H1 (cell line): Measurements from ENCODE around the gene INPP5J. TPM values are rescaled to one million over a fixed set of nuclear protein-coding genes. Genes with fewer than 3 reads are reported as not detected.

Experiments
- EP300 ChIP-seq, 2 experiments: IDR thresholded peaks; 1 replicate in 1 of 2; 2 replicates in 1 of 2; pipeline ENCODE4 v1.6.1; 2011 to 2012; ENCODE audit warnings: low read depth in 2 of 2, low read length in 2 of 2, mild to moderate bottlenecking in 2 of 2, borderline replicate concordance in 1 of 2, inconsistent platforms in 1 of 2, moderate library complexity in 1 of 2
- HDAC2 ChIP-seq, 2 experiments: fragments of 300-600 bp in 1 of 2; sonication (generic) in 1 of 2; IDR thresholded peaks; 2 replicates each; pipeline ENCODE4 v1.6.1; 2011 to 2012; ENCODE audit warnings: low read depth in 2 of 2, low read length in 2 of 2, mild to moderate bottlenecking in 2 of 2, moderate library complexity in 2 of 2, borderline replicate concordance in 1 of 2, inconsistent platforms in 1 of 2
- KDM4A ChIP-seq: IDR thresholded peaks from one replicate; pipeline ENCODE4 v1.7.1; 2012; ENCODE audit warnings: low read depth, mild to moderate bottlenecking, moderate library complexity, low read length, inconsistent platforms; ENCODE audit not compliant: severe bottlenecking
- POU5F1 ChIP-seq: IDR thresholded peaks from 2 replicates; pipeline ENCODE4 v1.6.1; 2011; ENCODE audit warnings: low read depth, mild to moderate bottlenecking, low read length, moderate library complexity
- RAD21 ChIP-seq, 2 experiments: IDR thresholded peaks in 1 of 2; conservative IDR thresholded peaks in 1 of 2; 2 replicates each; pipeline ENCODE4 v1.6.1; 2011; ENCODE audit warnings: low read depth in 2 of 2, low read length in 2 of 2, improper control_type of control experiment in 1 of 2, inconsistent platforms in 1 of 2, mild to moderate bottlenecking in 1 of 2, moderate library complexity in 1 of 2
- TAF1 ChIP-seq: IDR thresholded peaks from 2 replicates; pipeline ENCODE4 v1.6.1; 2011; ENCODE audit warnings: mild to moderate bottlenecking, low read depth, low read length
- YY1 ChIP-seq: IDR thresholded peaks from 2 replicates; pipeline ENCODE4 v1.6.1; 2011; ENCODE audit warnings: low read depth, mild to moderate bottlenecking, low read length
- polyA plus RNA-seq, 7 experiments: library from polyadenylated mRNA; depleted of rRNA in 3 of 7; stranded (reverse) in 5 of 7; unstranded in 2 of 7; fragments of >200 nt in 5 of 7; fragments of 200-250 nt in 2 of 7; gene quantifications; 1 replicate in 5 of 7; 2 replicates in 1 of 7; 4 replicates in 1 of 7; pipeline versions ENCODE4 v1.2.1 to v1.2.3, GENCODE V29; 2011 to 2013; ENCODE audit warnings: missing spikeins in 2 of 7, mixed read lengths in 2 of 7
- total RNA-seq: library from RNA; stranded (reverse); fragmentation: NEBNext Ultra II Directional; extraction: Animal tissue kit (Norgen Biotek cat#: 25700); gene quantifications from 2 replicates; pipeline ENCODE4 v1.2.1, GENCODE V29; 2021

INPP5J gene
- total and polyA plus RNA-seq, 2 of the 8 experiments (the other 6 are each of a cell fraction or from before 2014, with no cell fraction given) = 5.4 to 6.0 TPM

DNA sequence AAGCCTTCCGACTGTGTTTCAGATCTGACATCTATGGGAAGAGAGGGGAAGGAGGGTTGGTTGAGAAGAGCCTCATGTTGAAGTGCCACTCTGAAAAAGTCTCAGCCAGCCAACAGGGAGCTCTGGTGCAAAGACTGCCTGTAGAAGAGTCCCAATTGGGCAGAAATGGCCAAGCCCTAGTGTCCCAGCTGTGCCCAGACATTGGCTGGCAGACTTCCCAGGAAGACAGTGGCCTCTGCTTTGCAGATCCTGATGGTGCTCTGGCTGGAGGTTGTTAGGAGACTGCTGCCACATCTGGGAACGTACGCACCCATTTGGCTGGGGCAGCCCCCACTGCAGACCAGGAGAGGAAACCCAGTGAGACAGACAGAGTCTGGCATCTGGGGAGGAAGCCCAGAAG lies 20.8 kb downstream of the INPP5J start (continued):
- TF ChIP-seq POU5F1 (no peak), EP300 (IDR thresholded peaks at IDR 0.05; ENCODE audit: borderline replicate concordance in 1 of 2, low read depth in 2 of 2, low read length in 2 of 2) (no peak), YY1 (no peak), KDM4A (no peak), RAD21 (IDR thresholded peaks at IDR 0.05 in 1 of 2, conservative IDR thresholded peaks at IDR 0.05 in 1 of 2; ENCODE audit: low read depth in 2 of 2, low read length in 2 of 2) (no peak), HDAC2 (IDR thresholded peaks at IDR 0.05; ENCODE audit: borderline replicate concordance in 1 of 2, low read depth in 2 of 2, low read length in 2 of 2) (no peak), TAF1 (no peak)
